ENCODE results near the gene SIK2.

The SIK2 gene

DNA sequence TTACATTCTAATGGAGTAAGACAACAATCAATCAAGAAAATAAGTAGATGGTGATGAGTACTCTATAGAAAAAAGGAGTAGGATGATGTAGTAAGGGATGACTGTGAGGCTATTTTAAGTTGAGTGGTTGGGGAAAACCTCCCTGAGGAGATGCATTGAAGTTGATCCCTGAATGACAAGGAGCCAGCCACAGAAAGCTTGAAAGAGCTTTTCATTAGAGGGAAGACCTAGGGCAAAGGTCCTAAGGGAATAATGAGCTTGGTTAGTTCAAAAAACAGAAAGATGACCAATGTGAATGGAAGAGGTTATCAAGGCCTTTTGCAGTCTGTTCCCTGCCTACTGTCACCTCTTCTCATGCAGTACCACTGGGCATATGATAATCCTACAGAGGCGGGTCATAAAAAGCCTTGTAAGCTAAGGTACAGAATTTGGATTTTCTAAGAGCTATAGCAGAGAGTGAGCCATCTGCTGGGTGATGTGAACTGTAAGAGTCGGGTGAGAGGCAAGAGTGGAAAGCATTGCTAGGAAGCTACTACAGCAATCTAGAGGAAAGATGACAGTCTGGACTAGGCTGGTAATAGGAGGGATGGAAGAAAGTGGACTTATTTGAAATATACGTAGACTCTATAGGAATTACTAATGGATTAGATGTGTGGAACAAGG is 160.9 kb downstream of the SIK2 start:
- H3K4me3 ChIP-seq (replicated peaks; ENCODE audit: insufficient read depth, low read length), result no peak overlapping the region
- TF ChIP-seq, protein P1, sequence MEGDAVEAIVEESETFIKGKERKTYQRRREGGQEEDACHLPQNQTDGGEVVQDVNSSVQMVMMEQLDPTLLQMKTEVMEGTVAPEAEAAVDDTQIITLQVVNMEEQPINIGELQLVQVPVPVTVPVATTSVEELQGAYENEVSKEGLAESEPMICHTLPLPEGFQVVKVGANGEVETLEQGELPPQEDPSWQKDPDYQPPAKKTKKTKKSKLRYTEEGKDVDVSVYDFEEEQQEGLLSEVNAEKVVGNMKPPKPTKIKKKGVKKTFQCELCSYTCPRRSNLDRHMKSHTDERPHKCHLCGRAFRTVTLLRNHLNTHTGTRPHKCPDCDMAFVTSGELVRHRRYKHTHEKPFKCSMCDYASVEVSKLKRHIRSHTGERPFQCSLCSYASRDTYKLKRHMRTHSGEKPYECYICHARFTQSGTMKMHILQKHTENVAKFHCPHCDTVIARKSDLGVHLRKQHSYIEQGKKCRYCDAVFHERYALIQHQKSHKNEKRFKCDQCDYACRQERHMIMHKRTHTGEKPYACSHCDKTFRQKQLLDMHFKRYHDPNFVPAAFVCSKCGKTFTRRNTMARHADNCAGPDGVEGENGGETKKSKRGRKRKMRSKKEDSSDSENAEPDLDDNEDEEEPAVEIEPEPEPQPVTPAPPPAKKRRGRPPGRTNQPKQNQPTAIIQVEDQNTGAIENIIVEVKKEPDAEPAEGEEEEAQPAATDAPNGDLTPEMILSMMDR (IDR thresholded peaks at IDR 0.05; ENCODE audit: insufficient read depth, low read length), result no peak
- no peak for TF ChIP-seq SPI1 (IDR thresholded peaks at IDR 0.05; ENCODE audit: borderline replicate concordance, low read depth)
- no peak for DNase-seq (ENCODE audit: low read depth in 1 of 2, low spot score in 1 of 2)
- no peak overlapping the region for H3K27ac ChIP-seq (replicated peaks)
- H3K27me3 ChIP-seq (ENCODE audit: insufficient read depth, poor library complexity, severe bottlenecking), result no peaks in the 10 kb centered on the region

DNA sequence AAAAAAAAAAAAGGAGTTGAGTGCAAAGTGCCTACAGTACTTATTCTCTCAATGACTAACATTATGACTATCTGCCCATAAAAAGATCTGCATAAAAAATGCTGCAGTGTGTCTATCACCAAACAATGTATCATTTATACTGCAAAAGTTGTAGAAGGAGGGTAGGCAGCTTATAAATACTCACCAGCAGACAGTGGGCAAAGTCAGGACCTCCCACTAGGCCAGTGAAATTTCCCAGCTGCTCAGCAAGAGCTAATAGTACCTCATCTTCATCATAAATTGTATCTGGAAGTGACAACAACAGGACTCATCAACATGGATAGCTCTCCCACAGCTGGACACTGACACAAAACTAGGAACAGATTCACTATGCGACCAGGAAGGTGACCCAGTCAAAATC is 162.4 kb downstream of the SIK2 start:
- H3K27ac ChIP-seq (replicated peaks), result no peak overlapping the region
- no peak overlapping the region for H3K4me3 ChIP-seq (replicated peaks; ENCODE audit: insufficient read depth, low read length)
- DNase-seq (ENCODE audit: low read depth in 1 of 2, low spot score in 1 of 2), result no peak
- TF ChIP-seq GABPA (IDR thresholded peaks at IDR 0.05; ENCODE audit: low read depth), result no peak
- TF ChIP-seq, protein P2, sequence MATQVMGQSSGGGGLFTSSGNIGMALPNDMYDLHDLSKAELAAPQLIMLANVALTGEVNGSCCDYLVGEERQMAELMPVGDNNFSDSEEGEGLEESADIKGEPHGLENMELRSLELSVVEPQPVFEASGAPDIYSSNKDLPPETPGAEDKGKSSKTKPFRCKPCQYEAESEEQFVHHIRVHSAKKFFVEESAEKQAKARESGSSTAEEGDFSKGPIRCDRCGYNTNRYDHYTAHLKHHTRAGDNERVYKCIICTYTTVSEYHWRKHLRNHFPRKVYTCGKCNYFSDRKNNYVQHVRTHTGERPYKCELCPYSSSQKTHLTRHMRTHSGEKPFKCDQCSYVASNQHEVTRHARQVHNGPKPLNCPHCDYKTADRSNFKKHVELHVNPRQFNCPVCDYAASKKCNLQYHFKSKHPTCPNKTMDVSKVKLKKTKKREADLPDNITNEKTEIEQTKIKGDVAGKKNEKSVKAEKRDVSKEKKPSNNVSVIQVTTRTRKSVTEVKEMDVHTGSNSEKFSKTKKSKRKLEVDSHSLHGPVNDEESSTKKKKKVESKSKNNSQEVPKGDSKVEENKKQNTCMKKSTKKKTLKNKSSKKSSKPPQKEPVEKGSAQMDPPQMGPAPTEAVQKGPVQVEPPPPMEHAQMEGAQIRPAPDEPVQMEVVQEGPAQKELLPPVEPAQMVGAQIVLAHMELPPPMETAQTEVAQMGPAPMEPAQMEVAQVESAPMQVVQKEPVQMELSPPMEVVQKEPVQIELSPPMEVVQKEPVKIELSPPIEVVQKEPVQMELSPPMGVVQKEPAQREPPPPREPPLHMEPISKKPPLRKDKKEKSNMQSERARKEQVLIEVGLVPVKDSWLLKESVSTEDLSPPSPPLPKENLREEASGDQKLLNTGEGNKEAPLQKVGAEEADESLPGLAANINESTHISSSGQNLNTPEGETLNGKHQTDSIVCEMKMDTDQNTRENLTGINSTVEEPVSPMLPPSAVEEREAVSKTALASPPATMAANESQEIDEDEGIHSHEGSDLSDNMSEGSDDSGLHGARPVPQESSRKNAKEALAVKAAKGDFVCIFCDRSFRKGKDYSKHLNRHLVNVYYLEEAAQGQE (IDR thresholded peaks at IDR 0.05; ENCODE audit: insufficient replicate concordance, low read depth), result no peak
- no peak for TF ChIP-seq SPI1 (IDR thresholded peaks at IDR 0.05; ENCODE audit: borderline replicate concordance, low read depth)
- no peak for TF ChIP-seq POLR2AphosphoS5 (IDR thresholded peaks at IDR 0.05; ENCODE audit: low read depth)
- TF ChIP-seq, protein P1 (IDR thresholded peaks at IDR 0.05; ENCODE audit: insufficient read depth, low read length), result no peak
- H3K27me3 ChIP-seq (ENCODE audit: insufficient read depth, poor library complexity, severe bottlenecking), result no peaks in the 10 kb centered on the region

DNA sequence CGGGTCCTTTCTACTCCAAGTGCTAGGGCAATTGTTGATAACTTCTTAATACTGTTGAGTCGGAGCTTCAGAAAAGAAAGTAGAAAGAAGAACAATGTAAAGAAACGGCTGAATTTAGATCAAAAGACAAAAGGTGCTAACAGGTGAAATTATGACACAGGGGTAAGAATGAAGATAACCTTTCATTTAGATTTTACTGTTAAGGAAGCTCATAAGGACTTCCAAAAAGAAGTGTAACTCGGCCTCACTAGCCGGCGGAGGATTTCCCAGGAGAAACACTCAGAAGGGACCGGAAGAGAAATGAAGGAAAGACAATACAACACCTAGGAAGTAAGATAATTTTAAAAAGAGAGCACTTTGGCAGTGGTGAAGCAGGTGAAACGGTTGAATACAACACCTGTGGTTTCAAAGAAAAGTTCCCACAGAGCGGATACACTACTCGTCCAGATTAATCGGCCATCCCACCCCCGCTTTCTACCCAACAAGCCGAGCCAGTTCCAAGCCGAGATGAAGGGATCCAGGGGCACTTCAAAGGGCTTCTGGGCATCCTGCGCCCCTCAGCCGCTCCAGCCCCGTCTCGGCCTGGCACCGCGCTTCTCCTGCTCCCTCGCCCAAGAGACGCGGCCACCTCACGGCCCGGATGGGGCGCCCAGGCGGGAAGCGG is 163.2 kb downstream of the SIK2 start:
- peak in 1 of 2 experiments; percentile 9 for DNase-seq (ENCODE audit: low read depth in 1 of 2, low spot score in 1 of 2)
- no peaks in the 10 kb centered on the region for H3K27me3 ChIP-seq (ENCODE audit: insufficient read depth, poor library complexity, severe bottlenecking)
- peak overlapping the region; percentile 98 for H3K4me3 ChIP-seq (replicated peaks; ENCODE audit: insufficient read depth, low read length)
- TF ChIP-seq GABPA (IDR thresholded peaks at IDR 0.05; ENCODE audit: low read depth) (no peak), SPI1 (IDR thresholded peaks at IDR 0.05; ENCODE audit: borderline replicate concordance, low read depth) (no peak), POLR2AphosphoS5 (IDR thresholded peaks at IDR 0.05; ENCODE audit: low read depth) (no peak)
- TF ChIP-seq, protein P2 (IDR thresholded peaks at IDR 0.05; ENCODE audit: insufficient replicate concordance, low read depth), result no peak
- TF ChIP-seq, protein P1 (IDR thresholded peaks at IDR 0.05; ENCODE audit: insufficient read depth, low read length), result no peak
- H3K27ac ChIP-seq (replicated peaks), result peak overlapping the region; percentile 71
